Heart right ventricle (tissue), 16 donors: Measurements from ENCODE around the gene SORCS3. TPM values are rescaled to one million over a fixed set of nuclear protein-coding genes. Genes with fewer than 3 reads are reported as not detected.

Source experiments
- ATAC-seq, 8 donors: fragments of 200-7000 bp; cut with Tn5 transposase; one replicate each; pipeline ENCODE4 v1.9.1; 2020; ENCODE audit warnings: mild to moderate bottlenecking in 8 of 8, moderate library complexity in 8 of 8, moderate number of reproducible peaks in 1 of 8
- DNase-seq, 2 donors: peaks; one replicate each; pipeline ENCODE4 v3.0.0-alpha.2; 2020
- H3K27ac ChIP-seq, 10 donors: fragments of 200-600 bp; sonication (generic) in 2 of 10; one replicate each; pipeline versions ENCODE4 v1.5.0 to v1.8.0; 2020 to 2022; ENCODE audit warnings: mild to moderate bottlenecking in 3 of 10
- H3K27me3 ChIP-seq, 7 donors: fragments of 200-600 bp; one replicate each; pipeline ENCODE4 v1.8.0; 2021 to 2022; ENCODE audit warnings: mild to moderate bottlenecking in 2 of 7
- H3K36me3 ChIP-seq, 9 donors: fragments of 200-600 bp; sonication (generic) in 1 of 9; one replicate each; pipeline versions ENCODE4 v1.5.0 to v1.8.0; 2020 to 2022; ENCODE audit warnings: mild to moderate bottlenecking in 2 of 9
- H3K4me1 ChIP-seq, 9 donors: fragments of 200-600 bp; sonication (generic) in 1 of 9; one replicate each; pipeline versions ENCODE4 v1.5.0 to v1.8.0; 2020 to 2022; ENCODE audit warnings: mild to moderate bottlenecking in 4 of 9
- H3K4me3 ChIP-seq, 10 donors: fragments of 200-600 bp; sonication (generic) in 2 of 10; one replicate each; pipeline versions ENCODE4 v1.5.0 to v1.8.0; 2020 to 2022; ENCODE audit warnings: mild to moderate bottlenecking in 7 of 10, moderate library complexity in 2 of 10
- H3K9me3 ChIP-seq, 11 donors: fragments of 200-600 bp in 10 of 11; sonication (generic) in 2 of 11; one replicate each; pipeline versions ENCODE4 v1.5.0 to v1.8.0; 2013 to 2022; ENCODE audit warnings: mild to moderate bottlenecking in 2 of 11, control low read depth in 1 of 11, moderate library complexity in 1 of 11
- CTCF ChIP-seq, 9 donors: fragments of 200-600 bp; sonication (generic) in 2 of 9; IDR thresholded peaks; one replicate each; pipeline versions ENCODE4 v1.5.0 to v1.8.0; 2021 to 2022; ENCODE audit warnings: antibody characterized with exemption in 9 of 9, mild to moderate bottlenecking in 5 of 9, moderate library complexity in 1 of 9
- WGBS, 2 donors: extraction: QIAGEN DNeasy Blood & Tissue Kit; methylation state at CpG; one replicate each; pipeline ENCODE4 v1.1.7; 2013; ENCODE audit warnings: inconsistent platforms in 1 of 2; 5-methylcytosine and 5-hydroxymethylcytosine counted together
- intact Hi-C, 10 donors: fragments of 100-400 bp; cut with DNase I; formaldehyde crosslinking; loops; one replicate each; pipeline versions ENCODE4 v1.11.1 to v1.14.2; 2022
- polyA plus RNA-seq, 2 donors: library from polyadenylated mRNA; stranded (reverse); fragments of 200-250 nt; gene quantifications; one replicate each; pipeline ENCODE4 v1.2.3, GENCODE V29; 2013
- total RNA-seq, 10 donors: library from RNA; stranded (reverse); fragmentation: NEBNext Ultra II Directional in 3 of 10; extraction: Animal tissue kit (Norgen Biotek cat#: 25700) in 3 of 10; gene quantifications; one replicate each; pipeline versions ENCODE4 v1.2.1 to v1.2.4, GENCODE V29; 2021 to 2023
- donor health status: Arrhythmogenic right ventricular cardiomyopathy.
- donor health status: ischemic (EF 13 %, LVEDD 7.1; RV severe dilation, severe dysfunction).
- donor health status: healthy with polysubstance abuse.
- donor health status: DM: no; HTN: yes; CAD: no.
- donor health status: DM: no; HTN: no; CAD: no.
- donor health status: ischemic (EF 25% LVEDD 6.9; RV normal size, moderate dysfunction).
- donor health status: ischemic (EF 25% LVEDD 5.7; RV mildly dilated, moderate dysfunction).
- donor health status: healthy.
- donor health status: DM: yes; HTN: yes; CAD: no.
- donor health status: Ischemic cardiomyopathy.
- donor health status: ischemic (EF 35%, LVEDD 5.7; RV mildly dilated, moderate dysfunction).
- donor health status: nonischemic (EF 11% LVEDD 7.7; RV severe dilation, severe dysfunction).
- donor health status: DM: yes; HTN: yes; CAD: no.
- donor health status: PGD.
- donor health status: ischemic (EF 29% LVEDD 5.4; RV normal size, mild dysfunction).
- donor health status: nonischemic (EF 23%, LVEDD 6.1; RV moderate dilation, normal function).

Gene SORCS3
- total and polyA plus RNA-seq, 12 donors: 0.01 to 0.09 (median 0.05) TPM; not detected in 4

GRCh38 chr10:104735036-104735756 lies 94.1 kb downstream of the SORCS3 start:
- WGBS, 2 donors: 16 to 26% methylated on average over 14 of the region's 14 CpGs
- DNase-seq: peak in 1 of 2 donors; percentile 40
- peak overlapping the region in 1 of 10 donors; percentile 5 for H3K4me3 ChIP-seq
- no peaks in the 10 kb centered on the region for H3K36me3 ChIP-seq
- H3K4me1 ChIP-seq: peaks cover 0 to 27% (median 8%) of the 10 kb centered on the region in 9 donors
- H3K27me3 ChIP-seq: peaks cover 0 to 4% (median 0%) of the 10 kb centered on the region in 7 donors
- no peak for TF ChIP-seq CTCF (IDR thresholded peaks at IDR 0.05)
- H3K27ac ChIP-seq: peak overlapping the region in 1 of 10 donors; percentile 29
- peak in 7 of 8 donors; percentile 28 to 84 (median 68) for ATAC-seq
- intact Hi-C loops: no loop called here
- H3K9me3 ChIP-seq: no peaks in the 10 kb centered on the region

GRCh38 chr10:104735757-104736391 lies 94.8 kb downstream of the SORCS3 start:
- DNase-seq: peak in 1 of 2 donors; percentile 22
- H3K27me3 ChIP-seq: peaks cover 0 to 4% (median 0%) of the 10 kb centered on the region in 7 donors
- TF ChIP-seq CTCF (IDR thresholded peaks at IDR 0.05): no peak
- H3K27ac ChIP-seq: peak overlapping the region in 1 of 10 donors; percentile 29
- peaks cover 0 to 27% (median 8%) of the 10 kb centered on the region in 9 donors for H3K4me1 ChIP-seq
- WGBS, 2 donors: 16 to 23% methylated on average over 10 of the region's 10 CpGs
- no peaks in the 10 kb centered on the region for H3K9me3 ChIP-seq
- no peaks in the 10 kb centered on the region for H3K36me3 ChIP-seq
- intact Hi-C loops: no loop called here
- peak in 6 of 8 donors; percentile 26 to 76 (median 44) for ATAC-seq
- H3K4me3 ChIP-seq: peak overlapping the region in 1 of 10 donors; percentile 5

GRCh38 chr10:104741127-104741526 lies 100.0 kb downstream of the SORCS3 start:
- intact Hi-C loops: no loop called here
- no peak for DNase-seq
- H3K36me3 ChIP-seq: no peaks in the 10 kb centered on the region
- peak in 3 of 8 donors; percentile 62 to 75 (median 74) for ATAC-seq
- no peak overlapping the region for H3K4me3 ChIP-seq
- H3K27me3 ChIP-seq: no peaks in the 10 kb centered on the region
- 25 to 35% methylated on average over 3 of the region's 3 CpGs for WGBS, 2 donors
- TF ChIP-seq CTCF (IDR thresholded peaks at IDR 0.05): no peak
- H3K27ac ChIP-seq: no peak overlapping the region
- H3K4me1 ChIP-seq: peaks cover 0 to 3% (median 0%) of the 10 kb centered on the region in 9 donors
- H3K9me3 ChIP-seq: no peaks in the 10 kb centered on the region

GRCh38 chr10:104744052-104744451 lies 103.0 kb downstream of the SORCS3 start:
- WGBS, 2 donors: 71 to 72% methylated on average over 1 of the region's 1 CpG
- ATAC-seq (no peak), DNase-seq (no peak)
- H3K4me3 ChIP-seq: no peak overlapping the region
- no peaks in the 10 kb centered on the region for H3K9me3 ChIP-seq
- no peaks in the 10 kb centered on the region for H3K4me1 ChIP-seq
- H3K36me3 ChIP-seq: no peaks in the 10 kb centered on the region
- H3K27me3 ChIP-seq: no peaks in the 10 kb centered on the region
- intact Hi-C loops: no loop called here
- H3K27ac ChIP-seq: no peak overlapping the region
- no peak for TF ChIP-seq CTCF (IDR thresholded peaks at IDR 0.05)
